ENCODE data around the gene U2AF2. TPM values are rescaled to one million over a fixed set of nuclear protein-coding genes. Genes with fewer than 3 reads are reported as not detected.

Gene U2AF2
- total RNA-seq, 1 experiment from 2014 or later = 309 TPM

GRCh38 chr19:55638864-55639359, 15.9 kb upstream of the U2AF2 start:
- TF ChIP-seq CTCF (IDR thresholded peaks at IDR 0.05; ENCODE audit: unreplicated experiment) = peak; percentile 48
- peaks cover 50% of the 10 kb centered on the region for H3K4me1 Mint-ChIP-seq (ENCODE audit: low read depth, unreplicated experiment)
- H3K27me3 Mint-ChIP-seq (ENCODE audit: unreplicated experiment) = no peaks in the 10 kb centered on the region
- DNase-seq = peak; percentile 60
- intact Hi-C loops (cut with micrococcal nuclease; ENCODE audit: unreplicated experiment) = loop anchor here (10.0 kb wide), 2 partner anchors 254 to 494 kb away; partner anchors contain the start of genes RPL28, TMEM238 and TNNT1
- H3K4me3 Mint-ChIP-seq (ENCODE audit: low read depth, unreplicated experiment) = no peak overlapping the region
- no peaks in the 10 kb centered on the region for H3K9me3 Mint-ChIP-seq (ENCODE audit: low read depth, unreplicated experiment)
- no peak overlapping the region for H3K27ac Mint-ChIP-seq (ENCODE audit: unreplicated experiment)
- peaks cover 79% of the 10 kb centered on the region for H3K36me3 Mint-ChIP-seq (ENCODE audit: insufficient read depth, unreplicated experiment)
- CTCF ChIA-PET = interaction anchor here (0.7 kb wide), 3 partner anchors 9 to 522 kb away, joined by 3 to 5 read pairs (median 5); no protein-coding TSS in a partner anchor
- BruUV-seq (replicated peaks) = no TSS peak

- DNase-seq = no peak
- CTCF ChIA-PET = no interaction called here
- no peak for TF ChIP-seq CTCF (IDR thresholded peaks at IDR 0.05; ENCODE audit: unreplicated experiment)
- BruUV-seq (replicated peaks) = no TSS peak
- Mint-ChIP-seq H3K4me3 (ENCODE audit: low read depth, unreplicated experiment) (peak overlapping the region; percentile 92), H3K9me3 (ENCODE audit: low read depth, unreplicated experiment) (no peaks in the 10 kb centered on the region), H3K27me3 (ENCODE audit: unreplicated experiment) (no peaks in the 10 kb centered on the region), H3K27ac (ENCODE audit: unreplicated experiment) (peak overlapping the region; percentile 32), H3K36me3 (ENCODE audit: insufficient read depth, unreplicated experiment) (peaks cover 80% of the 10 kb centered on the region), H3K4me1 (ENCODE audit: low read depth, unreplicated experiment) (peaks cover 59% of the 10 kb centered on the region)
- intact Hi-C loops (cut with micrococcal nuclease; ENCODE audit: unreplicated experiment) = no loop called here
Observed at GRCh38 chr19:55640043-55640576, 14.7 kb upstream of the U2AF2 start.

GRCh38 chr19:55640577-55641425, 14.0 kb upstream of the U2AF2 start, which contains the start of gene ZNF580:
ZNF580 (plus strand) TSS chr19:55641002; CDS start chr19:55642509, 1,507 bp downstream.
- no peak for TF ChIP-seq CTCF (IDR thresholded peaks at IDR 0.05; ENCODE audit: unreplicated experiment)
- no peaks in the 10 kb centered on the region for H3K27me3 Mint-ChIP-seq (ENCODE audit: unreplicated experiment)
- CTCF ChIA-PET = no interaction called here
- H3K36me3 Mint-ChIP-seq (ENCODE audit: insufficient read depth, unreplicated experiment) = peaks cover 80% of the 10 kb centered on the region
- DNase-seq = peak; percentile 81
- peak within 1 kb of the TSS; percentile 92 for H3K4me3 Mint-ChIP-seq (ENCODE audit: low read depth, unreplicated experiment)
- peak within 1 kb of the TSS; percentile 93 for H3K27ac Mint-ChIP-seq (ENCODE audit: unreplicated experiment)
- H3K4me1 Mint-ChIP-seq (ENCODE audit: low read depth, unreplicated experiment) = peaks cover 54% of the 10 kb centered on the region
- intact Hi-C loops (cut with micrococcal nuclease; ENCODE audit: unreplicated experiment) = no loop called here
- no TSS peak for BruUV-seq (replicated peaks)
- H3K9me3 Mint-ChIP-seq (ENCODE audit: low read depth, unreplicated experiment) = no peaks in the 10 kb centered on the region

- Mint-ChIP-seq H3K4me3 (ENCODE audit: low read depth, unreplicated experiment) (peak overlapping the region; percentile 92), H3K27ac (ENCODE audit: unreplicated experiment) (peak overlapping the region; percentile 93), H3K36me3 (ENCODE audit: insufficient read depth, unreplicated experiment) (peaks cover 79% of the 10 kb centered on the region), H3K27me3 (ENCODE audit: unreplicated experiment) (no peaks in the 10 kb centered on the region), H3K4me1 (ENCODE audit: low read depth, unreplicated experiment) (peaks cover 46% of the 10 kb centered on the region), H3K9me3 (ENCODE audit: low read depth, unreplicated experiment) (no peaks in the 10 kb centered on the region)
- BruUV-seq (replicated peaks) = no TSS peak
- no peak for TF ChIP-seq CTCF (IDR thresholded peaks at IDR 0.05; ENCODE audit: unreplicated experiment)
- no peak for DNase-seq
- CTCF ChIA-PET = no interaction called here
- intact Hi-C loops (cut with micrococcal nuclease; ENCODE audit: unreplicated experiment) = no loop called here
Observed at GRCh38 chr19:55641426-55642152, 13.2 kb upstream of the U2AF2 start.
